ENCODE data around the gene PLP1.
"Not testable (repeated sequence)": the region's sequence is repeated elsewhere in the genome, so short reads cannot be mapped to it uniquely, and the experiment has no call there.

The PLP1 gene

DNA sequence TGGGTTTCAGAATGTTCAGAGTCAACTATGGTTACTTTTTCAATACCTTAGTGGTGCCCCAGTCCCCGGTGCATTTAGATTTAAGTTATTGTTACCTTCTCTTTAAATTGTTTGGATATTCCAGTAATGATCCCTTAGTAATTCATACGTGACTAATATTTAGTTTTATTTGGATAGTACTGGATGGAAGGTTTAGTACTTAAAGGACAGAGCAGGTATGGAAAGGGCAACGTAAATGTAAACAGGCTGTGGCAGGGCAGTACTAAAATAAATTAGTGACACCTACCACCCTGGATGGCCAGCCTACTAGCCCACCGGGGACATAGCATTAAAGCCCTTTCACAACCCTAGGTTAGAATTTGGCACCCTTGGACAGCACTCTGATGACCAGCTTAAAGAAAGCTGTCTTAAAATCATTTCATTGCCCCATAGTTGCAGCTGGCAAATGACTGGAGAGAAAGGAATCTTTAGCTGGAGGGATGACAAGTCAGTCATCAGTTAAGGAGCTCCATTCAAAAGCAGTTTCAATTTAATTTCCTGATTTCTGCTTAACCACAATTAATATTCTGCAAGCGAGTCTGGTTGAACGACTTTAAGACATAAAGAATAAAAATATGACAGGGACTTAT, 16.4 kb downstream of the PLP1 start:
- no peaks in the 10 kb centered on the region for H3K36me3 Mint-ChIP-seq (ENCODE audit: low read depth)
- H3K27me3 Mint-ChIP-seq (ENCODE audit: low read depth): peaks cover 3% of the 10 kb centered on the region
- H3K9me3 Mint-ChIP-seq: no peaks in the 10 kb centered on the region
- no peak overlapping the region for H3K27ac Mint-ChIP-seq
- H3K4me3 Mint-ChIP-seq: no peak overlapping the region
- no peaks in the 10 kb centered on the region for H3K4me1 Mint-ChIP-seq (ENCODE audit: low read depth)

- peaks cover 3% of the 10 kb centered on the region for H3K27me3 Mint-ChIP-seq (ENCODE audit: low read depth)
- no peaks in the 10 kb centered on the region for H3K36me3 Mint-ChIP-seq (ENCODE audit: low read depth)
- H3K9me3 Mint-ChIP-seq: no peaks in the 10 kb centered on the region
- no peaks in the 10 kb centered on the region for H3K4me1 Mint-ChIP-seq (ENCODE audit: low read depth)
- H3K27ac Mint-ChIP-seq: no peak overlapping the region
- no peak overlapping the region for H3K4me3 Mint-ChIP-seq
Observed at GRCh38 chrX:103793545-103793940, 16.9 kb downstream of the PLP1 start.

DNA sequence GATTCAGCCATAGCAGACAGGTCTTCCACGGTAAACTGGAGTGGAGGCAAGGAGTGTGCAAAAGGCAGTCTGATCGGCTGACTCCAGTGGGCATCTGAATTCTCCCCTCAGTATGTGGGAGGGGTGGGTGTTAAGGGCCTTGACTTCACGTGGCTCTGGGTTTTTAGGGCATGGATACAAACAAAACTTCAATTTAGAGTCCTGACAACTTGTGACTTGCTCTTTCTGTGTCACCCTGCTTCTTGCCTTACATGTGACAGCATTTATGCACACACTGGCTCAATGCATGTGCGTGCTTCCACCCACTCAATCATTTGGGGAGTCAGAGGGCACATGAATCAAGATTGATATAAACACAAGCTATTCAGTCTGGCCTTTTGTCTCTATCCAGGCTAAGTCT, 17.5 kb downstream of the PLP1 start:
- Mint-ChIP-seq H3K9me3 (no peaks in the 10 kb centered on the region), H3K27me3 (ENCODE audit: low read depth) (peaks cover 3% of the 10 kb centered on the region), H3K4me1 (ENCODE audit: low read depth) (no peaks in the 10 kb centered on the region), H3K4me3 (no peak overlapping the region), H3K27ac (no peak overlapping the region), H3K36me3 (ENCODE audit: low read depth) (no peaks in the 10 kb centered on the region)

DNA sequence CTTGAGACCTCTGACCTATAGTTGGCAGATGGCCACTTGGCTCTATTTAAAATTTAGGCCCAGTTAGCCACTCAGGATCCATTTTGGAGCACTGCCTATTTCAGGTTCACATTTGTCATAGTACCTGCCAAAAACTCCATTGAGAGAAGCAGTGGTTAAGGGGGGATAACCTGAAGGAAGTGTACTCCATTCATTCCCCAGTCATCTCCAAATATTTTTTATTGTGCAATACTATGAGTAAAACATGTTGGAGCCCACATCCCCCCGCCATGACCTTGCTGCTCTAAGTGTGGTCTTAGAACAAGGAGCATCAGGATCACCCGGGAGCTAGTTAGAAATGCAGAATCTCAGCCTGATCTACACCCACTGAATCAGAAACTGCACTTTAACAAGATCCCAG, 21.1 kb downstream of the PLP1 start:
- no peak overlapping the region for H3K4me3 Mint-ChIP-seq
- peaks cover 13% of the 10 kb centered on the region for H3K4me1 Mint-ChIP-seq (ENCODE audit: low read depth)
- H3K27ac Mint-ChIP-seq: no peak overlapping the region
- H3K9me3 Mint-ChIP-seq: no peaks in the 10 kb centered on the region
- H3K36me3 Mint-ChIP-seq (ENCODE audit: low read depth): no peaks in the 10 kb centered on the region
- no peaks in the 10 kb centered on the region for H3K27me3 Mint-ChIP-seq (ENCODE audit: low read depth)

DNA sequence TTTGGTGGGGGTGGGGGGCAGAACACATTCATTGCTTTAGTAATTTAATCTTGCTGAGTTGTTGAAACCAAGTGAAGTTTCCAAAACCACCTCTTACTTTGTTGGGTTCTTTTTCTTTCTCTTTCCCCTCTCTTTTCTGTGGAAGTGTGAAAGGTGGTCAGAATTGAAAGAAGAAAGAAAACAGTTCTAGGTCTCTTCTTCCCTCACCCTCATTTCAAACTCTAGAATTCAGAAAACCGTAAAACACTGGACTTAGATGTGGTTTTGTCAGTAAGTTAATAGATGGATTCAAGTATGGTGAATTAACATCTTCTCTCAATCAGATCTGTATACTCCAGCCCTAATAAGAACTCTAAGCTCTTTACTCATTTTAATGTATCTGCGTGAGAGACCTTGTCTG, 23.7 kb downstream of the PLP1 start:
- peaks cover 2% of the 10 kb centered on the region for H3K36me3 Mint-ChIP-seq (ENCODE audit: low read depth)

GRCh38 chrX:103805860-103806259, 29.2 kb downstream of the PLP1 start:
- H3K9me3 Mint-ChIP-seq: no peaks in the 10 kb centered on the region
- H3K4me1 Mint-ChIP-seq (ENCODE audit: low read depth): peaks cover 15% of the 10 kb centered on the region
- no peak overlapping the region for H3K27ac Mint-ChIP-seq
- H3K4me3 Mint-ChIP-seq: no peak overlapping the region
- no peaks in the 10 kb centered on the region for H3K27me3 Mint-ChIP-seq (ENCODE audit: low read depth)
- H3K36me3 Mint-ChIP-seq (ENCODE audit: low read depth): peaks cover 2% of the 10 kb centered on the region

More for the DNA sequence above, 23.7 kb downstream of the PLP1 start:
- Mint-ChIP-seq H3K4me3 (no peak overlapping the region), H3K27ac (no peak overlapping the region), H3K9me3 (no peaks in the 10 kb centered on the region), H3K4me1 (ENCODE audit: low read depth) (peaks cover 13% of the 10 kb centered on the region), H3K27me3 (ENCODE audit: low read depth) (no peaks in the 10 kb centered on the region)

DNA sequence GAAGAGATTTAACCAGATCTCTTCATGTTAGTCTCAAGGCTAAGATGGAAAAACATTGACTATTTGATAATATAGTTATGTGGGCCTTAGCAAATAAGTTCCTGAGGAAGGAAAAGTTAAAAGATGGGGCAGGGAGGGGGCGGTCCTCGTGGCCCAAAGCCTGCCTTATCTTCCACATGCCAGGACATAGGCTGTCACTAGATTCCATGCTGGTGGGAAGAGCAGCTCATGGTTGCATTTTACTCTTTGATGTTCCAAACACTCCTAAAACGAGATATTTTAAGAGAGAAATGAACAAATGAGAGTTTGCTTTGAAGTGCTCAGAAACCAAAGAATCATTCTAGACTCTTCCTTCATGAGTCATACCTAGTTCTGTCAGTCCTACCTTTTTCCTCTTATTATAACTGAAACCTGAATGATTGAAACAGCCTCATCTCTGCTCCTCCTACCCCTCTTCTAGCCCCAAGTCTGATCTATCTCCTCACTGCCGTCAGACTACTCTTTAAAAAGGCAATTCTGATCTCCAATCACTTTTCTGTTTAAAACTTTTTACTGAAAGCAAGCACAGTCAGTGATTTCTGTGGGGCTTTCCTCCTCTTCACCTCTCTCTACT, 30.3 kb downstream of the PLP1 start:
- H3K27ac Mint-ChIP-seq: no peak overlapping the region
- peaks cover 2% of the 10 kb centered on the region for H3K36me3 Mint-ChIP-seq (ENCODE audit: low read depth)
- H3K27me3 Mint-ChIP-seq (ENCODE audit: low read depth): no peaks in the 10 kb centered on the region
- peaks cover 12% of the 10 kb centered on the region for H3K4me1 Mint-ChIP-seq (ENCODE audit: low read depth)
- no peaks in the 10 kb centered on the region for H3K9me3 Mint-ChIP-seq
- no peak overlapping the region for H3K4me3 Mint-ChIP-seq

DNA sequence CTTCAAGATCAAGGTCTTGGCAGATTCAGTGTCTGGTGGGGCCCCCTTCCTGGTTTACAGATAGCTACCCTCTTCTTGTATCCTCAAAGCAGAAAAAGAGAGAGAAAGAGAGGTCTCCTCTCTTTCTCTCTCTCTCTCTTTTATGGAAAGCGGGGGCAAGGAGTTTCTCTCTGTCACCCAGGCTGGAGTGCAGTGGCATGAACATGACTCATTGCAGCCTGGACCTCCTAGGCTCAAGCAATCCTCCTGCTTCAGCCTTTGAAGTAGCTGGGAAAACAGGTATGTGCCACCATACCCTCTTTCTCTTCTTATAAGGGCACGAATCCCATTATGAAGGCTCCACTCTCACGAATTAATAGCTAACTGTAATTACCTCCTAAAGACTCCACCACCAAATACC, 35.2 kb downstream of the PLP1 start:
- no peaks in the 10 kb centered on the region for H3K36me3 Mint-ChIP-seq (ENCODE audit: low read depth)
- H3K27me3 Mint-ChIP-seq (ENCODE audit: low read depth): peaks cover 19% of the 10 kb centered on the region
- no peak overlapping the region for H3K4me3 Mint-ChIP-seq
- H3K4me1 Mint-ChIP-seq (ENCODE audit: low read depth): peaks cover 10% of the 10 kb centered on the region
- H3K9me3 Mint-ChIP-seq: no peaks in the 10 kb centered on the region
- H3K27ac Mint-ChIP-seq: no peak overlapping the region

GRCh38 chrX:103817101-103817500, 40.5 kb downstream of the PLP1 start:
- peaks cover 19% of the 10 kb centered on the region for H3K27me3 Mint-ChIP-seq (ENCODE audit: low read depth)
- H3K4me3 Mint-ChIP-seq; H3K4me1 Mint-ChIP-seq (ENCODE audit: low read depth); H3K36me3 Mint-ChIP-seq (ENCODE audit: low read depth); H3K9me3 Mint-ChIP-seq; H3K27ac Mint-ChIP-seq: not testable (repeated sequence)

- H3K4me1 Mint-ChIP-seq (ENCODE audit: low read depth): peaks cover 6% of the 10 kb centered on the region
- H3K36me3 Mint-ChIP-seq (ENCODE audit: low read depth): no peaks in the 10 kb centered on the region
- H3K4me3 Mint-ChIP-seq: no peak overlapping the region
- H3K27me3 Mint-ChIP-seq (ENCODE audit: low read depth): peaks cover 19% of the 10 kb centered on the region
- no peaks in the 10 kb centered on the region for H3K9me3 Mint-ChIP-seq
- H3K27ac Mint-ChIP-seq: no peak overlapping the region
Observed at GRCh38 chrX:103817502-103817901, 40.9 kb downstream of the PLP1 start.

DNA sequence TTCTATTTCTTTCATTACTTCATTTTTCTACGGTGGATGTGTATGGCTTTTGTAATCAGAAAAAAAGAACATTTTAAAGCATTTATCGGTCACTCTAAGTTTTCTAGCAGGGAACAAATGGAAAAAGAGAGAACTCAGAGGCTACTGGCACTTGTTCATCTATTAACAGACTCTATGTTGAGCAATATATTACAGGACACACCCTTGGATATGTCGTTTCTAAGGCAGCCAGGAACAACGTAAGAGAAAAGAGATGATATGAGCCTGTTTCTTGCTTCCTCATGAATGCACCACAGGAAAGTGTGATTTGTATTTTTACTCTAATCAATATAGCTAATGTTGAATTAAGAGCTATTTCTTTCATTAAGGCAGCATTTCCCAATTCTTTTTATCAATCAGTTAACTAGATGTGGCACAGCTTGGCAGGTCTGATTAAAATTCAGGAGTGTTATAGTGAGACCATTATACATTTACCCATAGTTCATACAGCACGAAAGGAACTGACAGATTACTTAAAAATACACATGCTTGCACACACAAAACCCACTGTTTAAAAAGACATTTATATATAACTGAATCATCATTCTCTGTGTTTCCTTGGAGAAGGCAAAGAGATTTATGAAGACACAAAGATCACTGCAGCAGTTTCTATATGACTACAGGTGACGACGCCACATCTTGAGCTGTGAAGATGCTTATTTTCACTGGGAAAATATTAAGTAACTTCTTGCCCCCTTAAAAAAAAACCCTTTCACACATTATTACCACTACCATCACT, 42.4 kb downstream of the PLP1 start:
- no peak overlapping the region for H3K27ac Mint-ChIP-seq
- H3K27me3 Mint-ChIP-seq (ENCODE audit: low read depth): peaks cover 17% of the 10 kb centered on the region
- H3K4me3 Mint-ChIP-seq: no peak overlapping the region
- H3K9me3 Mint-ChIP-seq: no peaks in the 10 kb centered on the region
- peaks cover 4% of the 10 kb centered on the region for H3K4me1 Mint-ChIP-seq (ENCODE audit: low read depth)
- no peaks in the 10 kb centered on the region for H3K36me3 Mint-ChIP-seq (ENCODE audit: low read depth)

DNA sequence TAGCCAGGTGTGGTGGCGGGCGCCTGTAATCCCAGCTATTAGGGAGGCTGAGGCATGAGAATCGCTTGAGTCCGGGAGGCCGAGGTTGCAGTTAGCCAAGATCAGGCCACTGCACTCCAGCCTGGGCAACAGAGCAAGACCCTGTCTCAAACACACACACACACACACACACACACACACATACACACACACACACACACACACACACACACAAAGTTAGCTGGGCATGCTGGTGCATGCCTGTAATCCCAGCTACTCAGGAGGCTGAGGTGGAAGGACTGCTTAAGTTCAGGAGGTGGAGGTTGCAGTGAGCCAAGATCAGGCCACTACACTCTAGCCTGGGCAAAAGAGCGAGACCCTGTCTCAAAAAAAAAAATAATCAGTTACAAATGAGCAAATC, 44.2 kb downstream of the PLP1 start:
- not testable (repeated sequence) for H3K27ac Mint-ChIP-seq; H3K4me3 Mint-ChIP-seq; H3K27me3 Mint-ChIP-seq (ENCODE audit: low read depth); H3K36me3 Mint-ChIP-seq (ENCODE audit: low read depth); H3K4me1 Mint-ChIP-seq (ENCODE audit: low read depth); H3K9me3 Mint-ChIP-seq

DNA sequence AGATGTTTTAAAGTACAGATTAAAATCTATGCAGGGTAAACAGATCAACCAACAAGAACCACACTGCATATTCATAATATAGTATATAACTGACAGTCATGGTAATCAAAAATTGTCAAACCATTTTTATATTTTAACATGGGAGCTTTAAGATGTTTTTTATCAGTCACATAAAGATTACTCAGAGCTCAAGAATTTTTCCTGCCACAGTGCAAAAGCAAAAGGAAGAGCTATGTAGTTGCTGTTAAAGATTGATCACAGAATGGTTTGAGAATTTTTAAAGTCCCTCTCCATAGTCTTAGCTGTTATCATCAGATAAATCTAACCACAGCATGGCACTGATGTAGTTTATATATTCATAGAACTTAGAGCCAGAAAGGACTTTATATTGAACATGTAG, 47.0 kb downstream of the PLP1 start:
- Mint-ChIP-seq H3K27me3 (ENCODE audit: low read depth) (no peaks in the 10 kb centered on the region), H3K4me1 (ENCODE audit: low read depth) (peaks cover 2% of the 10 kb centered on the region), H3K4me3 (no peak overlapping the region), H3K36me3 (ENCODE audit: low read depth) (no peaks in the 10 kb centered on the region), H3K9me3 (no peaks in the 10 kb centered on the region), H3K27ac (no peak overlapping the region)

DNA sequence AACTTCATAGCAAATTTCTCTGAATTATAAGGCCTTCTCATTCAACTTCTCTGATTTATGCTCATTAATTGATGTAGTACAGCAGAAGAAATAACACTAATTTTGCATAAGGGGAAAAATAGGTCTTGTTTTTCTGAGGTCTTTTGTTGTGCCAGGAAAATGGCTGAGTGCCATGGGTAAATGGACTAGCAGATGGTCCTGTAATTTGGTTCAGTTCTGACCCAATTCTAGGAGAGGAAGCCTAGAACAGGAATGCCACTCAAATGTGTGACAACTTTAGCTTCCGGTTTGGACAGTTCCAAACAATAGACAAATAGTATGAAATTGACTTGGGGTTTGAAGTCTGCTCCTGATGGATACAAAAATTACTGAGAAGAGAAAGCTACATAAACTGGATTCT, 49.2 kb downstream of the PLP1 start:
- Mint-ChIP-seq H3K4me3 (no peak overlapping the region), H3K9me3 (no peaks in the 10 kb centered on the region), H3K4me1 (ENCODE audit: low read depth) (no peaks in the 10 kb centered on the region), H3K36me3 (ENCODE audit: low read depth) (no peaks in the 10 kb centered on the region), H3K27me3 (ENCODE audit: low read depth) (no peaks in the 10 kb centered on the region), H3K27ac (no peak overlapping the region)

GRCh38 chrX:103828529-103828928, 51.9 kb downstream of the PLP1 start:
- Mint-ChIP-seq H3K36me3 (ENCODE audit: low read depth) (no peaks in the 10 kb centered on the region), H3K4me3 (no peak overlapping the region), H3K4me1 (ENCODE audit: low read depth) (peaks cover 9% of the 10 kb centered on the region), H3K27ac (no peak overlapping the region), H3K27me3 (ENCODE audit: low read depth) (peaks cover 10% of the 10 kb centered on the region), H3K9me3 (no peaks in the 10 kb centered on the region)

Data from T-helper 1 cell treated with Interleukin-12 subunit alpha and Interleukin-12 subunit beta and Interleukin-4 antibody, amounts not matched to agents 30 μg/mL and 1 μg/mL, for 36 hours (primary cell).